Right cardiac atrium (tissue), 5 donors: ENCODE results near the gene GLRX3. TPM values are rescaled to one million over a fixed set of nuclear protein-coding genes. Genes with fewer than 3 reads are reported as not detected.

Source experiments
- ATAC-seq, 2 donors: fragments of 200-7000 bp; cut with Tn5 transposase; one replicate each; pipeline versions ENCODE4 v1.8.0 to v1.9.1; 2020; ENCODE audit warnings: moderate library complexity in 2 of 2, mild to moderate bottlenecking in 1 of 2
- DNase-seq, 3 donors: peaks; one replicate each; pipeline ENCODE4 v3.0.0-alpha.2; 2020
- H3K27ac ChIP-seq: one replicate; pipeline ENCODE4 v1.5.1; 2013; ENCODE audit warnings: mild to moderate bottlenecking, low read length, control low read depth, moderate library complexity
- H3K27me3 ChIP-seq: one replicate; pipeline ENCODE4 v1.6.1; 2013; ENCODE audit not compliant: control insufficient read depth, insufficient read depth
- H3K4me1 ChIP-seq: one replicate; pipeline ENCODE4 v1.6.1; 2013; ENCODE audit warnings: low read length; ENCODE audit not compliant: control insufficient read depth, insufficient read depth
- H3K4me3 ChIP-seq: one replicate; pipeline ENCODE4 v1.5.1; 2013; ENCODE audit warnings: low read length, control low read depth
- H3K9me3 ChIP-seq: one replicate; pipeline ENCODE4 v1.6.1; 2013; ENCODE audit warnings: low read length; ENCODE audit not compliant: control insufficient read depth
- WGBS: extraction: QIAGEN DNeasy Blood & Tissue Kit; methylation state at CpG from one replicate; pipeline ENCODE4 v1.1.7; 2013; 5-methylcytosine and 5-hydroxymethylcytosine counted together
- intact Hi-C, 4 donors: fragments of 100-400 bp; cut with DNase I; formaldehyde crosslinking; loops; one replicate each; pipeline versions ENCODE4 v1.11.0 to v1.14.0; 2022 to 2023
- polyA plus RNA-seq: library from polyadenylated mRNA; stranded (reverse); fragments of 200-250 nt; gene quantifications from one replicate; pipeline ENCODE4 v1.2.3, GENCODE V29; 2013
- total RNA-seq, 4 donors: library from RNA; stranded (reverse); fragmentation: NEBNext Ultra II Directional; extraction: Animal tissue kit (Norgen Biotek cat#: 25700); gene quantifications; one replicate each; pipeline ENCODE4 v1.2.1, GENCODE V29; 2021
- donor health status: healthy with polysubstance abuse.
- donor health status: DM: no; HTN: yes; CAD: no.
- donor health status: DM: no; HTN: no; CAD: no.
- donor health status: DM: no; HTN: yes; CAD: no; lungs with severe emphysema.
- donor health status: DM: yes; HTN: yes; CAD: no.

Gene GLRX3
- total and polyA plus RNA-seq, 5 donors = 52.8 to 62.5 (median 58.9) TPM

GRCh38 chr10:130137659-130138478, 1.7 kb downstream of the GLRX3 start:
- no peaks in the 10 kb centered on the region for H3K27me3 ChIP-seq
- DNase-seq = no peak
- no peaks in the 10 kb centered on the region for H3K9me3 ChIP-seq
- H3K4me1 ChIP-seq = peaks cover 10% of the 10 kb centered on the region
- peak overlapping the region; percentile 85 for H3K4me3 ChIP-seq
- 89% methylated on average over 28 of the region's 28 CpGs for WGBS
- ATAC-seq = no peak
- intact Hi-C loops = no loop called here
- no peak overlapping the region for H3K27ac ChIP-seq

- ATAC-seq (no peak), DNase-seq (no peak)
- no peak overlapping the region for H3K4me3 ChIP-seq
- H3K27ac ChIP-seq = no peak overlapping the region
- no peaks in the 10 kb centered on the region for H3K9me3 ChIP-seq
- intact Hi-C loops = no loop called here
- WGBS = 74% methylated on average over 3 of the region's 3 CpGs
- H3K27me3 ChIP-seq = no peaks in the 10 kb centered on the region
- H3K4me1 ChIP-seq = peaks cover 11% of the 10 kb centered on the region
Measured at GRCh38 chr10:130138479-130138866, 2.3 kb downstream of the GLRX3 start.

GRCh38 chr10:130140425-130140824, 4.2 kb downstream of the GLRX3 start:
- no peak overlapping the region for H3K4me3 ChIP-seq
- H3K27ac ChIP-seq = no peak overlapping the region
- no peaks in the 10 kb centered on the region for H3K9me3 ChIP-seq
- intact Hi-C loops = no loop called here
- ATAC-seq (no peak), DNase-seq (no peak)
- peaks cover 11% of the 10 kb centered on the region for H3K4me1 ChIP-seq
- no peaks in the 10 kb centered on the region for H3K27me3 ChIP-seq
- WGBS = 88% methylated on average over 1 of the region's 1 CpG

GRCh38 chr10:130141038-130141437, 4.8 kb downstream of the GLRX3 start:
- Histone ChIP-seq H3K4me3 (no peak overlapping the region), H3K4me1 (peaks cover 11% of the 10 kb centered on the region), H3K9me3 (no peaks in the 10 kb centered on the region), H3K27me3 (no peaks in the 10 kb centered on the region), H3K27ac (no peak overlapping the region)
- ATAC-seq (no peak), DNase-seq (no peak)
- 85% methylated on average over 4 of the region's 4 CpGs for WGBS
- intact Hi-C loops = no loop called here

GRCh38 chr10:130141460-130141859, 5.3 kb downstream of the GLRX3 start:
- no peak overlapping the region for H3K27ac ChIP-seq
- no peak overlapping the region for H3K4me3 ChIP-seq
- no peaks in the 10 kb centered on the region for H3K27me3 ChIP-seq
- DNase-seq (no peak), ATAC-seq (no peak)
- no peaks in the 10 kb centered on the region for H3K9me3 ChIP-seq
- intact Hi-C loops = no loop called here
- peaks cover 11% of the 10 kb centered on the region for H3K4me1 ChIP-seq
- WGBS = 44% methylated on average over 1 of the region's 1 CpG

GRCh38 chr10:130141878-130142277, 5.7 kb downstream of the GLRX3 start:
- DNase-seq = no peak
- H3K27me3 ChIP-seq = no peaks in the 10 kb centered on the region
- ATAC-seq = no peak
- H3K27ac ChIP-seq = no peak overlapping the region
- no peak overlapping the region for H3K4me3 ChIP-seq
- no peaks in the 10 kb centered on the region for H3K9me3 ChIP-seq
- H3K4me1 ChIP-seq = peaks cover 11% of the 10 kb centered on the region
- 40% methylated on average over 2 of the region's 2 CpGs for WGBS
- intact Hi-C loops = no loop called here

GRCh38 chr10:130146042-130146441, 9.9 kb downstream of the GLRX3 start:
- intact Hi-C loops = no loop called here
- Histone ChIP-seq H3K27me3 (no peaks in the 10 kb centered on the region), H3K9me3 (no peaks in the 10 kb centered on the region), H3K4me1 (peaks cover 7% of the 10 kb centered on the region), H3K4me3 (no peak overlapping the region), H3K27ac (no peak overlapping the region)
- no peak for ATAC-seq
- WGBS = 89% methylated on average over 4 of the region's 4 CpGs
- no peak for DNase-seq

- ATAC-seq = no peak
- Histone ChIP-seq H3K4me3 (no peak overlapping the region), H3K9me3 (no peaks in the 10 kb centered on the region), H3K27ac (no peak overlapping the region), H3K4me1 (peaks cover 5% of the 10 kb centered on the region), H3K27me3 (no peaks in the 10 kb centered on the region)
- no peak for DNase-seq
- intact Hi-C loops = no loop called here
- WGBS = 72% methylated on average over 2 of the region's 2 CpGs
Measured at GRCh38 chr10:130159192-130159794, 23.1 kb downstream of the GLRX3 start.

GRCh38 chr10:130160775-130161174, 24.6 kb downstream of the GLRX3 start:
- intact Hi-C loops = no loop called here
- H3K4me1 ChIP-seq = peaks cover 1% of the 10 kb centered on the region
- DNase-seq = no peak
- H3K4me3 ChIP-seq = no peak overlapping the region
- no peak for ATAC-seq
- WGBS = 88% methylated on average over 6 of the region's 6 CpGs
- no peaks in the 10 kb centered on the region for H3K9me3 ChIP-seq
- no peak overlapping the region for H3K27ac ChIP-seq
- H3K27me3 ChIP-seq = no peaks in the 10 kb centered on the region

GRCh38 chr10:130161331-130161730, 25.1 kb downstream of the GLRX3 start:
- DNase-seq (no peak), ATAC-seq (no peak)
- Histone ChIP-seq H3K9me3 (no peaks in the 10 kb centered on the region), H3K4me1 (peaks cover 1% of the 10 kb centered on the region), H3K27me3 (no peaks in the 10 kb centered on the region), H3K27ac (no peak overlapping the region), H3K4me3 (no peak overlapping the region)
- WGBS = 88% methylated on average over 2 of the region's 2 CpGs
- intact Hi-C loops = no loop called here

GRCh38 chr10:130167193-130167592, 31.0 kb downstream of the GLRX3 start:
- no peaks in the 10 kb centered on the region for H3K27me3 ChIP-seq
- intact Hi-C loops = no loop called here
- no peaks in the 10 kb centered on the region for H3K4me1 ChIP-seq
- ATAC-seq (no peak), DNase-seq (no peak)
- 79% methylated on average over 7 of the region's 7 CpGs for WGBS
- no peak overlapping the region for H3K4me3 ChIP-seq
- no peak overlapping the region for H3K27ac ChIP-seq
- no peaks in the 10 kb centered on the region for H3K9me3 ChIP-seq
